HUES6 (cell line): ENCODE data around the gene TNRC18.
"Not testable (repeated sequence)": the region's sequence is repeated elsewhere in the genome, so short reads cannot be mapped to it uniquely, and the experiment has no call there.

Experiments
- H3K27ac ChIP-seq: 2 replicates; pipeline ENCODE4 v1.7.0; 2013; ENCODE audit warnings: low read depth, mild to moderate bottlenecking, low read length, inconsistent platforms
- H3K27me3 ChIP-seq: 2 replicates; pipeline ENCODE4 v1.6.1; 2013; ENCODE audit warnings: low read length; ENCODE audit not compliant: control insufficient read depth, insufficient read depth
- H3K36me3 ChIP-seq: 2 replicates; pipeline ENCODE4 v1.6.1; 2013; ENCODE audit warnings: low read length; ENCODE audit not compliant: control insufficient read depth, insufficient read depth
- H3K4me1 ChIP-seq: 2 replicates; pipeline ENCODE4 v1.6.1; 2013; ENCODE audit warnings: low read length; ENCODE audit not compliant: control insufficient read depth, insufficient read depth
- H3K4me3 ChIP-seq: 2 replicates; pipeline ENCODE4 v1.5.1; 2013; ENCODE audit warnings: low read depth, low read length
- H3K9ac ChIP-seq: one replicate; pipeline ENCODE4 v1.6.1; 2013; ENCODE audit warnings: mild to moderate bottlenecking, low read length
- H3K9me3 ChIP-seq: 2 replicates; pipeline ENCODE4 v1.6.1; 2013; ENCODE audit warnings: low read depth, low read length; ENCODE audit not compliant: control insufficient read depth, insufficient read depth

TNRC18 gene

GRCh38 chr7:5374464-5374863 lies 49.2 kb downstream of the TNRC18 start:
- no peak overlapping the region for H3K27ac ChIP-seq
- peaks cover 26% of the 10 kb centered on the region for H3K36me3 ChIP-seq
- no peaks in the 10 kb centered on the region for H3K4me1 ChIP-seq
- no peaks in the 10 kb centered on the region for H3K27me3 ChIP-seq
- H3K9ac ChIP-seq: no peak overlapping the region
- H3K4me3 ChIP-seq: no peak overlapping the region
- H3K9me3 ChIP-seq: no peaks in the 10 kb centered on the region

- peaks cover 26% of the 10 kb centered on the region for H3K36me3 ChIP-seq
- no peaks in the 10 kb centered on the region for H3K9me3 ChIP-seq
- no peak overlapping the region for H3K27ac ChIP-seq
- no peak overlapping the region for H3K9ac ChIP-seq
- no peaks in the 10 kb centered on the region for H3K4me1 ChIP-seq
- H3K27me3 ChIP-seq: no peaks in the 10 kb centered on the region
- no peak overlapping the region for H3K4me3 ChIP-seq
These were observed 50.3 kb downstream of the TNRC18 start for GRCh38 chr7:5373300-5373699.

GRCh38 chr7:5370454-5371353 lies 52.9 kb downstream of the TNRC18 start:
- no peaks in the 10 kb centered on the region for H3K9me3 ChIP-seq

GRCh38 chr7:5367661-5368060 lies 56.0 kb downstream of the TNRC18 start:
- no peak overlapping the region for H3K9ac ChIP-seq
- peaks cover 17% of the 10 kb centered on the region for H3K36me3 ChIP-seq
- H3K27me3 ChIP-seq: no peaks in the 10 kb centered on the region
- H3K4me1 ChIP-seq: no peaks in the 10 kb centered on the region
- H3K9me3 ChIP-seq: no peaks in the 10 kb centered on the region
- no peak overlapping the region for H3K4me3 ChIP-seq
- no peak overlapping the region for H3K27ac ChIP-seq

More at GRCh38 chr7:5370454-5371353, 52.9 kb downstream of the TNRC18 start:
- no peak overlapping the region for H3K27ac ChIP-seq
- H3K4me3 ChIP-seq: no peak overlapping the region
- peaks cover 26% of the 10 kb centered on the region for H3K36me3 ChIP-seq
- no peaks in the 10 kb centered on the region for H3K27me3 ChIP-seq
- no peak overlapping the region for H3K9ac ChIP-seq
- no peaks in the 10 kb centered on the region for H3K4me1 ChIP-seq

GRCh38 chr7:5365976-5366625 lies 57.5 kb downstream of the TNRC18 start:
- H3K27ac ChIP-seq, H3K9ac ChIP-seq, H3K27me3 ChIP-seq, H3K4me3 ChIP-seq, H3K9me3 ChIP-seq, H3K4me1 ChIP-seq: not testable (repeated sequence)
- peaks cover 22% of the 10 kb centered on the region for H3K36me3 ChIP-seq

- Histone ChIP-seq H3K36me3 (peaks cover 30% of the 10 kb centered on the region), H3K4me3 (no peak overlapping the region), H3K4me1 (no peaks in the 10 kb centered on the region), H3K9me3 (no peaks in the 10 kb centered on the region), H3K9ac (no peak overlapping the region), H3K27me3 (no peaks in the 10 kb centered on the region), H3K27ac (no peak overlapping the region)
These were observed 59.9 kb downstream of the TNRC18 start for GRCh38 chr7:5363729-5364128.

GRCh38 chr7:5362466-5362865 lies 61.2 kb downstream of the TNRC18 start:
- Histone ChIP-seq H3K4me3 (no peak overlapping the region), H3K9ac (no peak overlapping the region), H3K4me1 (no peaks in the 10 kb centered on the region), H3K9me3 (no peaks in the 10 kb centered on the region), H3K27ac (no peak overlapping the region), H3K27me3 (no peaks in the 10 kb centered on the region), H3K36me3 (peaks cover 37% of the 10 kb centered on the region)

- Histone ChIP-seq H3K9ac (no peak overlapping the region), H3K4me1 (no peaks in the 10 kb centered on the region), H3K27ac (no peak overlapping the region), H3K36me3 (peaks cover 45% of the 10 kb centered on the region), H3K9me3 (no peaks in the 10 kb centered on the region), H3K27me3 (no peaks in the 10 kb centered on the region), H3K4me3 (no peak overlapping the region)
These were observed 62.0 kb downstream of the TNRC18 start for GRCh38 chr7:5361446-5362127.

GRCh38 chr7:5360971-5361370 lies 62.7 kb downstream of the TNRC18 start:
- H3K36me3 ChIP-seq: peaks cover 50% of the 10 kb centered on the region
- no peaks in the 10 kb centered on the region for H3K4me1 ChIP-seq
- no peaks in the 10 kb centered on the region for H3K9me3 ChIP-seq
- H3K27ac ChIP-seq: no peak overlapping the region
- H3K9ac ChIP-seq: no peak overlapping the region
- no peaks in the 10 kb centered on the region for H3K27me3 ChIP-seq
- H3K4me3 ChIP-seq: no peak overlapping the region

- Histone ChIP-seq H3K4me1 (no peaks in the 10 kb centered on the region), H3K27me3 (no peaks in the 10 kb centered on the region), H3K4me3 (no peak overlapping the region), H3K36me3 (peaks cover 50% of the 10 kb centered on the region), H3K9ac (no peak overlapping the region), H3K27ac (no peak overlapping the region), H3K9me3 (no peaks in the 10 kb centered on the region)
These were observed 63.2 kb downstream of the TNRC18 start for GRCh38 chr7:5360451-5360850.

- H3K27me3 ChIP-seq, H3K4me3 ChIP-seq, H3K4me1 ChIP-seq, H3K27ac ChIP-seq, H3K9me3 ChIP-seq, H3K9ac ChIP-seq: not testable (repeated sequence)
- H3K36me3 ChIP-seq: peaks cover 50% of the 10 kb centered on the region
These were observed 63.6 kb downstream of the TNRC18 start for GRCh38 chr7:5360021-5360420.
